Ishikawa (cell line): ENCODE results near the gene KNDC1.

ENCODE experiments used
- CEBPB ChIP-seq: IDR thresholded peaks from 2 replicates; pipeline ENCODE4 v1.6.1; 2012
- CREB1 ChIP-seq: IDR thresholded peaks from 2 replicates; pipeline ENCODE4 v1.6.1; 2012; ENCODE audit warnings: low read depth
- EGR1 ChIP-seq: IDR thresholded peaks from 2 replicates; pipeline ENCODE4 v1.6.1; 2012
- EP300 ChIP-seq: IDR thresholded peaks from 2 replicates; pipeline ENCODE4 v1.6.1; 2012; ENCODE audit warnings: borderline replicate concordance
- FOXM1 ChIP-seq: IDR thresholded peaks from 2 replicates; pipeline ENCODE4 v1.6.1; 2012; ENCODE audit warnings: low read depth, borderline replicate concordance
- NFIC ChIP-seq: IDR thresholded peaks from 2 replicates; pipeline ENCODE4 v1.6.1; 2012
- RAD21 ChIP-seq: IDR thresholded peaks from 2 replicates; pipeline ENCODE4 v1.6.1; 2012; ENCODE audit warnings: low read depth
- TAF1 ChIP-seq: IDR thresholded peaks from 2 replicates; pipeline ENCODE4 v1.6.1; 2012; ENCODE audit warnings: low read depth, mild to moderate bottlenecking
- TCF12 ChIP-seq: IDR thresholded peaks from 2 replicates; pipeline ENCODE4 v1.6.1; 2012; ENCODE audit warnings: low read depth
- TEAD4 ChIP-seq: IDR thresholded peaks from 2 replicates; pipeline ENCODE4 v1.6.1; 2012
- YY1 ChIP-seq: IDR thresholded peaks from 2 replicates; pipeline ENCODE4 v1.6.1; 2012; ENCODE audit warnings: low read depth
- ZBTB7A ChIP-seq: IDR thresholded peaks from 2 replicates; pipeline ENCODE4 v1.6.1; 2012; ENCODE audit warnings: low read depth
- TF ChIP-seq, protein P1 (sequence below): IDR thresholded peaks from 2 replicates; pipeline ENCODE4 v1.6.1; 2012
- TF ChIP-seq, protein P2 (sequence below): IDR thresholded peaks from 2 replicates; pipeline ENCODE4 v1.6.1; 2012
- TF ChIP-seq, protein P3 (sequence below): IDR thresholded peaks from 2 replicates; pipeline ENCODE4 v1.6.1; 2012; ENCODE audit warnings: low read depth, mild to moderate bottlenecking

KNDC1 gene

DNA sequence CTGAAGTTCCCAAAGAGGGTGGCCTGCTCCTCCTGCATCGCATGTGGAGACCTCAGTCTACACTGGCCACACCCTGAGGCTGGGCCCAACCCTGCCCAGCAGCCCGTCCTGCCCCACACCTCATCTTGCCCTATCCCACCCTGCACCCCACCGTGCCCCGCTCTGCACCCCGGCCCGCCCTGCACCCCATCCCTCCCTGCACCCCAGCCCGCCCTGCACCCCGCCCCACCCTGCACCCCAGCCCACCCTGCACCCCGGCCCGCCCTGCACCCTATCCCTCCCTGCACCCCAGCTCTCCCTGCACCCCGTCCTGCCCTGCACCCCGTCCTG is 92.2 kb downstream of the KNDC1 start:
- TF ChIP-seq CREB1 (no peak), NFIC (no peak), ZBTB7A (no peak), TEAD4 (no peak)

DNA sequence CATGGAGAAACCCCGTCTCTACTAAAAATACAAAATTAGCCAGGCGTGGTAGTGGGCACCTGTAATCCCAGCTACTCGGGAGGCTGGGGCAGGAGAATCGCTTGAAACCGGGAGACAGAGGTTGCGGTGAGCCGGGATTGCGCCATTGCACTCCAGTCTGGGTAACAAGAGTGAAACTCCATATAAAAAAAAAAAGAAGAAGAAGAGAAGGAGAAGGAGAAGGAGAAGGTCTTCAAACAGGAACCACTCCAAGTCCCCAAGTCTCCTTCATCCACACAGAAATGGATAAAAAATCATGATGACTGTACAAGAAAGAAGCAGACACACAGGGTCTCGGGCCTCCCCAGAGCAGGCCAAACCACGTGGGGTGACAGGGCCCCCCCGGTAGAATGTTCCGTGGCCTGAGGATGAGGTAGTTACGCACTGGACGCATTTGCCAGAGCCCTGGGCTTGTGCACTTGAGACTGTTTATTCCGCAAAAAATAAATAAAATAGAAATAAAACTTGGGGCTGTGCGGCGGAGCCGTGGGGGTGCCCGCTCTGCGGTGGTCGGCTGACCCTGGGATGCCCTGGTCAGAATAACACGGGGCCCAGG is 93.4 kb downstream of the KNDC1 start:
- TF ChIP-seq TCF12 (no peak), TEAD4 (no peak), NFIC (no peak), YY1 (no peak), EP300 (no peak), FOXM1 (no peak), CREB1 (no peak), TAF1 (no peak), RAD21 (no peak), ZBTB7A (no peak), CEBPB (no peak), EGR1 (no peak)
- TF ChIP-seq, protein P1, sequence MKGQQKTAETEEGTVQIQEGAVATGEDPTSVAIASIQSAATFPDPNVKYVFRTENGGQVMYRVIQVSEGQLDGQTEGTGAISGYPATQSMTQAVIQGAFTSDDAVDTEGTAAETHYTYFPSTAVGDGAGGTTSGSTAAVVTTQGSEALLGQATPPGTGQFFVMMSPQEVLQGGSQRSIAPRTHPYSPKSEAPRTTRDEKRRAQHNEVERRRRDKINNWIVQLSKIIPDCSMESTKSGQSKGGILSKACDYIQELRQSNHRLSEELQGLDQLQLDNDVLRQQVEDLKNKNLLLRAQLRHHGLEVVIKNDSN = no peak
- TF ChIP-seq, protein P2, sequence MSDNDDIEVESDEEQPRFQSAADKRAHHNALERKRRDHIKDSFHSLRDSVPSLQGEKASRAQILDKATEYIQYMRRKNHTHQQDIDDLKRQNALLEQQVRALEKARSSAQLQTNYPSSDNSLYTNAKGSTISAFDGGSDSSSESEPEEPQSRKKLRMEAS = no peak
- TF ChIP-seq, protein P3, sequence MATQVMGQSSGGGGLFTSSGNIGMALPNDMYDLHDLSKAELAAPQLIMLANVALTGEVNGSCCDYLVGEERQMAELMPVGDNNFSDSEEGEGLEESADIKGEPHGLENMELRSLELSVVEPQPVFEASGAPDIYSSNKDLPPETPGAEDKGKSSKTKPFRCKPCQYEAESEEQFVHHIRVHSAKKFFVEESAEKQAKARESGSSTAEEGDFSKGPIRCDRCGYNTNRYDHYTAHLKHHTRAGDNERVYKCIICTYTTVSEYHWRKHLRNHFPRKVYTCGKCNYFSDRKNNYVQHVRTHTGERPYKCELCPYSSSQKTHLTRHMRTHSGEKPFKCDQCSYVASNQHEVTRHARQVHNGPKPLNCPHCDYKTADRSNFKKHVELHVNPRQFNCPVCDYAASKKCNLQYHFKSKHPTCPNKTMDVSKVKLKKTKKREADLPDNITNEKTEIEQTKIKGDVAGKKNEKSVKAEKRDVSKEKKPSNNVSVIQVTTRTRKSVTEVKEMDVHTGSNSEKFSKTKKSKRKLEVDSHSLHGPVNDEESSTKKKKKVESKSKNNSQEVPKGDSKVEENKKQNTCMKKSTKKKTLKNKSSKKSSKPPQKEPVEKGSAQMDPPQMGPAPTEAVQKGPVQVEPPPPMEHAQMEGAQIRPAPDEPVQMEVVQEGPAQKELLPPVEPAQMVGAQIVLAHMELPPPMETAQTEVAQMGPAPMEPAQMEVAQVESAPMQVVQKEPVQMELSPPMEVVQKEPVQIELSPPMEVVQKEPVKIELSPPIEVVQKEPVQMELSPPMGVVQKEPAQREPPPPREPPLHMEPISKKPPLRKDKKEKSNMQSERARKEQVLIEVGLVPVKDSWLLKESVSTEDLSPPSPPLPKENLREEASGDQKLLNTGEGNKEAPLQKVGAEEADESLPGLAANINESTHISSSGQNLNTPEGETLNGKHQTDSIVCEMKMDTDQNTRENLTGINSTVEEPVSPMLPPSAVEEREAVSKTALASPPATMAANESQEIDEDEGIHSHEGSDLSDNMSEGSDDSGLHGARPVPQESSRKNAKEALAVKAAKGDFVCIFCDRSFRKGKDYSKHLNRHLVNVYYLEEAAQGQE = no peak

DNA sequence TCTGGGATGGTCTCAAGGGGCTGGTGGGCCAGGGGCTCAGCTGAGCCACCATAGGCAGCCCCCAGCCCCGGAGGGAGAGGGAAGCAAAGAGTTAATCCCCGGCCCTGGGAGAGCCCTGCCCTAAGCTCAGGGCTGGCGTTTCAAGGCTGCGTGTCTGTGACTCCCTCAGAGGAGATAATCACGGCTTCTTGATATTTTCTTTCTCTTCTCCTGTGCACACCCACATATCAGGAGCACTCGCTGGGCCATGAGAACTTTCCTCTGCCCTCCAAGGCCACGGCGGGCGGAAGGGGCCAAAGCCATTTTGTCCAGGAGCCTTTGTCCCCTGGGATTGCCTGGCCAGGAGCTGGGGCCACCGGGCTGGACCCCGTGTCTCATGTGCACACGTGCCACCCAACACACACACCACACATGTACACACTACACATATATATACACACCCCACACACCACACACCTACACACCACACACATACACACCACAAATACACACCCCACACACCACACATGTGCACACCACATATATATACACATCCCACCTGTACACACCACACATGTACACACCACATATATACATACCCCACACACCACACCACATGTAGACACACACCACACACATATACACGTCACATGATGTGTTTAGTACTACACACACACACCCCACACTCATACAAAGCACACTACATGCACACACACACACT is 94.6 kb downstream of the KNDC1 start:
- TF ChIP-seq, protein P2 = no peak
- TF ChIP-seq TAF1 = no peak
- no peak for TF ChIP-seq ZBTB7A
- no peak for TF ChIP-seq EGR1
- TF ChIP-seq CEBPB = no peak
- TF ChIP-seq EP300 = no peak
- no peak for TF ChIP-seq RAD21
- TF ChIP-seq TCF12 = no peak
- no peak for TF ChIP-seq YY1
- TF ChIP-seq, protein P1 = no peak
- no peak for TF ChIP-seq CREB1
- TF ChIP-seq TEAD4 = no peak
- TF ChIP-seq, protein P3 = no peak
- no peak for TF ChIP-seq FOXM1
- TF ChIP-seq NFIC = no peak

DNA sequence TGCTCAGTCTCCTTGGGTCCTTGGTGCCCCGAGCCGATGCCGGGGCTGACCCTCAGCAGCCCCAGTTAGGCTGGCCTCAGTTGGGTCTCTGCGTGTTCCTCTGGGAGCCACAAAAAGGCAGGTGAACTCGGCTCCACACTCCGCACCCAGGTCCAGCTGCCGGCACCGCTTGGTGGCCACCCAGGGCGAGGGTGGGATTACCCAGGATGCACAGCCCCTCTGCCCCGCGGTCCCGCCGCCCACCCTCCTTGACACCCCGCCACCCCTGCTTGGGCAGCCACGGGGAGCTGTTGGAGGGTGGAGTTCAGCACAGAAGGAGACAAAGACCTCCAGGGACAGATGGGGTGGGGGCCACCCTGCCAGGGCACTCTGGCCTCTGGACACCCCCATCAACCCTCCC is 95.3 kb downstream of the KNDC1 start:
- TF ChIP-seq NFIC (no peak), CREB1 (no peak), YY1 (no peak), RAD21 (no peak), EGR1 (no peak), CEBPB (no peak), TEAD4 (no peak), FOXM1 (no peak), EP300 (no peak), TCF12 (no peak), ZBTB7A (no peak), TAF1 (no peak)
- TF ChIP-seq, protein P1 = no peak
- TF ChIP-seq, protein P2 = no peak
- TF ChIP-seq, protein P3 = no peak
